Activated CD4-positive, alpha-beta T cell treated with anti-CD3 and anti-CD28 coated beads for 24 hours (primary cell): ENCODE data around the gene P2RY1.
"Not testable (repeated sequence)": the region's sequence is repeated elsewhere in the genome, so short reads cannot be mapped to it uniquely, and the experiment has no call there.

Experiments used
- DNase-seq, 2 donors: peaks; one replicate each; pipeline ENCODE4 v3.0.0-alpha.2; 2020; ENCODE audit warnings: low read depth in 2 of 2

Gene P2RY1

GRCh38 chr3:152839511-152839910, 4.6 kb downstream of the P2RY1 start:
- no peak for DNase-seq

- DNase-seq = no peak
Measured at GRCh38 chr3:152841131-152841530, 6.2 kb downstream of the P2RY1 start.

GRCh38 chr3:152842413-152842812, 7.5 kb downstream of the P2RY1 start:
- no peak for DNase-seq

- no peak for DNase-seq
Measured at GRCh38 chr3:152843955-152844354, 9.0 kb downstream of the P2RY1 start.

- DNase-seq = not testable (repeated sequence)
Measured at GRCh38 chr3:152846572-152847202, 11.8 kb downstream of the P2RY1 start.

- DNase-seq = not testable (repeated sequence)
Measured at GRCh38 chr3:152847599-152847998, 12.7 kb downstream of the P2RY1 start.

- no peak for DNase-seq
Measured at GRCh38 chr3:152849996-152850578, 15.2 kb downstream of the P2RY1 start.

- DNase-seq = no peak
Measured at GRCh38 chr3:152853196-152853595, 18.3 kb downstream of the P2RY1 start.

GRCh38 chr3:152857082-152857481, 22.2 kb downstream of the P2RY1 start:
- DNase-seq = no peak

- DNase-seq = no peak
Measured at GRCh38 chr3:152858170-152858800, 23.4 kb downstream of the P2RY1 start.

- no peak for DNase-seq
Measured at GRCh38 chr3:152860736-152861135, 25.8 kb downstream of the P2RY1 start.

GRCh38 chr3:152865668-152866245, 30.8 kb downstream of the P2RY1 start:
- DNase-seq = no peak

GRCh38 chr3:152870027-152870426, 35.1 kb downstream of the P2RY1 start:
- no peak for DNase-seq

- not testable (repeated sequence) for DNase-seq
Measured at GRCh38 chr3:152873314-152873713, 38.4 kb downstream of the P2RY1 start.

GRCh38 chr3:152874896-152875749, 40.2 kb downstream of the P2RY1 start:
- no peak for DNase-seq

- DNase-seq = no peak
Measured at GRCh38 chr3:152879130-152879789, 44.3 kb downstream of the P2RY1 start.

- no peak for DNase-seq
Measured at GRCh38 chr3:152879790-152880174, 44.9 kb downstream of the P2RY1 start.

- DNase-seq = no peak
Measured at GRCh38 chr3:152885076-152885475, 50.1 kb downstream of the P2RY1 start.
